ENCODE results near the gene CTRB1.

- TF ChIP-seq TARDBP (IDR thresholded peaks at IDR 0.05) (no peak), ARNT (IDR thresholded peaks at IDR 0.05) (no peak), FOXM1 (IDR thresholded peaks at IDR 0.05; ENCODE audit: borderline replicate concordance) (no peak), HDGF (IDR thresholded peaks at IDR 0.05; ENCODE audit: borderline replicate concordance) (no peak), ELF4 (IDR thresholded peaks at IDR 0.05) (no peak), SP1 (IDR thresholded peaks at IDR 0.05) (no peak), FOXA1 (IDR thresholded peaks at IDR 0.05) (no peak)
Observed at GRCh38 chr16:75230471-75231110, 11.8 kb downstream of the CTRB1 start.

Measured in HEK293T (cell line).